Adrenal gland (tissue), 5 donors: Measurements from ENCODE around the gene ALLC.

Experiments used
- POLR2A ChIP-seq, 2 donors: fragments of 450-650 bp; IDR thresholded peaks; one replicate each; pipeline ENCODE4 v1.6.1; 2017; ENCODE audit warnings: antibody characterized with exemption in 2 of 2, mild to moderate bottlenecking in 2 of 2, moderate library complexity in 1 of 2
- TF ChIP-seq, protein P1 (sequence below), 6 experiments: fragments of 450-650 bp in 4 of 6; fragments of 200-600 bp in 2 of 6; sonication (generic) in 1 of 6; IDR thresholded peaks; 1 replicate in 5 of 6; 2 replicates in 1 of 6; pipeline versions ENCODE4 v1.5.1 to v1.8.0; 2016 to 2021; ENCODE audit warnings: antibody characterized with exemption in 6 of 6, mild to moderate bottlenecking in 2 of 6, moderate library complexity in 1 of 6
- donor health status: DM: no; HTN: no; CAD: no.

DNA sequence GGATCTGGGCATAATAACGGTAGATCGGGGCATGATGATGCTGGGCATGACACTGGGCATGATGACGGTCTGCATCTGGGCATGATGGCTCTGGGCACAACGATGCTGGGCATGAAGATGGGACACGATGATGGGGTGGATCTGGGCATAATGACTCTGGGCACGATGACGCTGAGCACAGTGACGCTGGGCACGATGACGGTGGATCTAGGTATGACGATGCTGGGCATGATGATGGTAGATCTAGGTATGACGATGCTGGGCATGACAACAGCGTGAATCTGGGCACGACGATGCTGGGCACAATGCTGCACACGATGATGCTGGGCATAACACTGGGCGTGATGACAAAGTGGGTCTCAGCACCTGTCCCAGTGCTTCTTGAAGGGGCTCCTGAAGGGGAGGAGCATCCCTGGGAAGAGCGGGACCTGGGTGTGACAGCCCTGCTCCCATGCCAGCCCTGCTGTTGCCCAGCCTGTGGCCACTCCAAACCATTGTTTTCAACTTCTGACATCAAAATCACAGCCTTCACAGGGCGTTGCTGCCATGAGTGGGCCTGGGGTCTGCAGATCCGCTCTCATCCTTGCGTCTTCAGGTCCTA, 30.4 kb upstream of the ALLC start:
- TF ChIP-seq, protein P1, sequence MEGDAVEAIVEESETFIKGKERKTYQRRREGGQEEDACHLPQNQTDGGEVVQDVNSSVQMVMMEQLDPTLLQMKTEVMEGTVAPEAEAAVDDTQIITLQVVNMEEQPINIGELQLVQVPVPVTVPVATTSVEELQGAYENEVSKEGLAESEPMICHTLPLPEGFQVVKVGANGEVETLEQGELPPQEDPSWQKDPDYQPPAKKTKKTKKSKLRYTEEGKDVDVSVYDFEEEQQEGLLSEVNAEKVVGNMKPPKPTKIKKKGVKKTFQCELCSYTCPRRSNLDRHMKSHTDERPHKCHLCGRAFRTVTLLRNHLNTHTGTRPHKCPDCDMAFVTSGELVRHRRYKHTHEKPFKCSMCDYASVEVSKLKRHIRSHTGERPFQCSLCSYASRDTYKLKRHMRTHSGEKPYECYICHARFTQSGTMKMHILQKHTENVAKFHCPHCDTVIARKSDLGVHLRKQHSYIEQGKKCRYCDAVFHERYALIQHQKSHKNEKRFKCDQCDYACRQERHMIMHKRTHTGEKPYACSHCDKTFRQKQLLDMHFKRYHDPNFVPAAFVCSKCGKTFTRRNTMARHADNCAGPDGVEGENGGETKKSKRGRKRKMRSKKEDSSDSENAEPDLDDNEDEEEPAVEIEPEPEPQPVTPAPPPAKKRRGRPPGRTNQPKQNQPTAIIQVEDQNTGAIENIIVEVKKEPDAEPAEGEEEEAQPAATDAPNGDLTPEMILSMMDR (IDR thresholded peaks at IDR 0.05): no peak
- no peak for TF ChIP-seq POLR2A (IDR thresholded peaks at IDR 0.05)
